Measurements from ENCODE around the gene CIB1.
"Not testable (repeated sequence)": the region's sequence is repeated elsewhere in the genome, so short reads cannot be mapped to it uniquely, and the experiment has no call there.

CIB1 gene

GRCh38 chr15:90201130-90201943, 32.4 kb downstream of the CIB1 start, which contains the start of gene SEMA4B:
Gene SEMA4B, plus strand, starts transcription at chr15:90201330. Its CDS starts 249 bp downstream, at chr15:90201579.
- Histone ChIP-seq H3K9me3 (ENCODE audit: control insufficient read depth, insufficient read depth, low read length) (no peaks in the 10 kb centered on the region), H3K9ac (ENCODE audit: low read depth, low read length) (peak within 1 kb of the TSS; percentile 65), H3K36me3 (ENCODE audit: control insufficient read depth, insufficient read depth, low read length) (peaks cover 3% of the 10 kb centered on the region), H3K4me3 (ENCODE audit: low read depth, low read length) (peak within 1 kb of the TSS; percentile 80), H3K27me3 (ENCODE audit: control insufficient read depth, insufficient read depth, low read length) (peaks cover 2% of the 10 kb centered on the region), H3K4me1 (ENCODE audit: control insufficient read depth, insufficient read depth, low read length) (peaks cover 7% of the 10 kb centered on the region)

GRCh38 chr15:90200534-90201129, 33.1 kb downstream of the CIB1 start:
- H3K27me3 ChIP-seq (ENCODE audit: control insufficient read depth, insufficient read depth, low read length) = peaks cover 2% of the 10 kb centered on the region
- peak overlapping the region; percentile 61 for H3K9ac ChIP-seq (ENCODE audit: low read depth, low read length)
- H3K9me3 ChIP-seq (ENCODE audit: control insufficient read depth, insufficient read depth, low read length) = no peaks in the 10 kb centered on the region
- peaks cover 7% of the 10 kb centered on the region for H3K4me1 ChIP-seq (ENCODE audit: control insufficient read depth, insufficient read depth, low read length)
- peak overlapping the region; percentile 80 for H3K4me3 ChIP-seq (ENCODE audit: low read depth, low read length)
- H3K36me3 ChIP-seq (ENCODE audit: control insufficient read depth, insufficient read depth, low read length) = no peaks in the 10 kb centered on the region

- no peak overlapping the region for H3K9ac ChIP-seq (ENCODE audit: low read depth, low read length)
- no peaks in the 10 kb centered on the region for H3K27me3 ChIP-seq (ENCODE audit: control insufficient read depth, insufficient read depth, low read length)
- no peaks in the 10 kb centered on the region for H3K9me3 ChIP-seq (ENCODE audit: control insufficient read depth, insufficient read depth, low read length)
- H3K36me3 ChIP-seq (ENCODE audit: control insufficient read depth, insufficient read depth, low read length) = no peaks in the 10 kb centered on the region
- H3K4me1 ChIP-seq (ENCODE audit: control insufficient read depth, insufficient read depth, low read length) = peaks cover 2% of the 10 kb centered on the region
- no peak overlapping the region for H3K4me3 ChIP-seq (ENCODE audit: low read depth, low read length)
Observed at GRCh38 chr15:90194655-90195054, 39.1 kb downstream of the CIB1 start.

- Histone ChIP-seq H3K9me3 (ENCODE audit: control insufficient read depth, insufficient read depth, low read length) (no peaks in the 10 kb centered on the region), H3K4me3 (ENCODE audit: low read depth, low read length) (no peak overlapping the region), H3K36me3 (ENCODE audit: control insufficient read depth, insufficient read depth, low read length) (no peaks in the 10 kb centered on the region), H3K4me1 (ENCODE audit: control insufficient read depth, insufficient read depth, low read length) (peaks cover 2% of the 10 kb centered on the region), H3K9ac (ENCODE audit: low read depth, low read length) (no peak overlapping the region), H3K27me3 (ENCODE audit: control insufficient read depth, insufficient read depth, low read length) (no peaks in the 10 kb centered on the region)
Observed at GRCh38 chr15:90192961-90193786, 40.6 kb downstream of the CIB1 start.

- Histone ChIP-seq H3K4me3 (ENCODE audit: low read depth, low read length) (no peak overlapping the region), H3K27me3 (ENCODE audit: control insufficient read depth, insufficient read depth, low read length) (no peaks in the 10 kb centered on the region), H3K9me3 (ENCODE audit: control insufficient read depth, insufficient read depth, low read length) (no peaks in the 10 kb centered on the region), H3K9ac (ENCODE audit: low read depth, low read length) (no peak overlapping the region), H3K36me3 (ENCODE audit: control insufficient read depth, insufficient read depth, low read length) (no peaks in the 10 kb centered on the region), H3K4me1 (ENCODE audit: control insufficient read depth, insufficient read depth, low read length) (peaks cover 2% of the 10 kb centered on the region)
Observed at GRCh38 chr15:90191794-90192509, 41.8 kb downstream of the CIB1 start.

- no peak overlapping the region for H3K4me3 ChIP-seq (ENCODE audit: low read depth, low read length)
- H3K36me3 ChIP-seq (ENCODE audit: control insufficient read depth, insufficient read depth, low read length) = no peaks in the 10 kb centered on the region
- H3K4me1 ChIP-seq (ENCODE audit: control insufficient read depth, insufficient read depth, low read length) = peaks cover 2% of the 10 kb centered on the region
- no peak overlapping the region for H3K9ac ChIP-seq (ENCODE audit: low read depth, low read length)
- H3K9me3 ChIP-seq (ENCODE audit: control insufficient read depth, insufficient read depth, low read length) = no peaks in the 10 kb centered on the region
- H3K27me3 ChIP-seq (ENCODE audit: control insufficient read depth, insufficient read depth, low read length) = no peaks in the 10 kb centered on the region
Observed at GRCh38 chr15:90191344-90191687, 42.4 kb downstream of the CIB1 start.

- H3K4me1 ChIP-seq (ENCODE audit: control insufficient read depth, insufficient read depth, low read length) = peaks cover 2% of the 10 kb centered on the region
- no peak overlapping the region for H3K4me3 ChIP-seq (ENCODE audit: low read depth, low read length)
- H3K36me3 ChIP-seq (ENCODE audit: control insufficient read depth, insufficient read depth, low read length) = no peaks in the 10 kb centered on the region
- no peaks in the 10 kb centered on the region for H3K27me3 ChIP-seq (ENCODE audit: control insufficient read depth, insufficient read depth, low read length)
- peak overlapping the region; percentile 12 for H3K9ac ChIP-seq (ENCODE audit: low read depth, low read length)
- no peaks in the 10 kb centered on the region for H3K9me3 ChIP-seq (ENCODE audit: control insufficient read depth, insufficient read depth, low read length)
Observed at GRCh38 chr15:90190606-90191343, 43.0 kb downstream of the CIB1 start.

GRCh38 chr15:90189781-90190467, 43.8 kb downstream of the CIB1 start:
- no peaks in the 10 kb centered on the region for H3K27me3 ChIP-seq (ENCODE audit: control insufficient read depth, insufficient read depth, low read length)
- no peak overlapping the region for H3K9ac ChIP-seq (ENCODE audit: low read depth, low read length)
- peaks cover 2% of the 10 kb centered on the region for H3K4me1 ChIP-seq (ENCODE audit: control insufficient read depth, insufficient read depth, low read length)
- no peak overlapping the region for H3K4me3 ChIP-seq (ENCODE audit: low read depth, low read length)
- H3K9me3 ChIP-seq (ENCODE audit: control insufficient read depth, insufficient read depth, low read length) = no peaks in the 10 kb centered on the region
- no peaks in the 10 kb centered on the region for H3K36me3 ChIP-seq (ENCODE audit: control insufficient read depth, insufficient read depth, low read length)

- Histone ChIP-seq H3K4me3 (ENCODE audit: low read depth, low read length) (no peak overlapping the region), H3K27me3 (ENCODE audit: control insufficient read depth, insufficient read depth, low read length) (no peaks in the 10 kb centered on the region), H3K4me1 (ENCODE audit: control insufficient read depth, insufficient read depth, low read length) (peaks cover 2% of the 10 kb centered on the region), H3K36me3 (ENCODE audit: control insufficient read depth, insufficient read depth, low read length) (no peaks in the 10 kb centered on the region), H3K9me3 (ENCODE audit: control insufficient read depth, insufficient read depth, low read length) (no peaks in the 10 kb centered on the region), H3K9ac (ENCODE audit: low read depth, low read length) (no peak overlapping the region)
Observed at GRCh38 chr15:90188914-90189748, 44.6 kb downstream of the CIB1 start.

- H3K36me3 ChIP-seq (ENCODE audit: control insufficient read depth, insufficient read depth, low read length); H3K4me1 ChIP-seq (ENCODE audit: control insufficient read depth, insufficient read depth, low read length); H3K9me3 ChIP-seq (ENCODE audit: control insufficient read depth, insufficient read depth, low read length); H3K4me3 ChIP-seq (ENCODE audit: low read depth, low read length); H3K27me3 ChIP-seq (ENCODE audit: control insufficient read depth, insufficient read depth, low read length); H3K9ac ChIP-seq (ENCODE audit: low read depth, low read length): not testable (repeated sequence)
Observed at GRCh38 chr15:90188065-90188464, 45.7 kb downstream of the CIB1 start.
